AG04450 (cell line): Measurements from ENCODE around the gene SLC35G6. TPM values are rescaled to one million over a fixed set of nuclear protein-coding genes. Genes with fewer than 3 reads are reported as not detected.

Source experiments
- CTCF ChIA-PET: fragments of 300-600, 350-600 bp; formaldehyde crosslinking; extraction: SDS; loops from one replicate; lab custom pipeline; 2022; ENCODE audit warnings: antibody characterized with exemption, inconsistent platforms; lab: Charles Lee
- POLR2A ChIA-PET: fragments of 350-600 bp; formaldehyde crosslinking; extraction: SDS; loops from one replicate; lab custom pipeline; 2021; ENCODE audit warnings: antibody characterized with exemption, inconsistent platforms; lab: Yijun Ruan, JAX
- DNase-seq: peaks from one replicate; pipeline ENCODE4 v3.0.0-alpha.2; 2011; ENCODE audit warnings: low read depth, low spot score
- H3K27ac ChIP-seq: one replicate; pipeline ENCODE4 v1.5.1; 2012; ENCODE audit warnings: low read depth, low read length, control low read depth
- H3K27me3 ChIP-seq: one replicate; pipeline ENCODE4 v1.6.0; 2012; ENCODE audit warnings: low read length; ENCODE audit not compliant: control insufficient read depth, insufficient read depth
- H3K4me3 ChIP-seq: 2 replicates; pipeline ENCODE4 v1.5.1; 2011; ENCODE audit warnings: mild to moderate bottlenecking, low read depth, low read length, control low read depth
- H3K9me3 ChIP-seq: 2 replicates; pipeline ENCODE4 v1.5.1; 2012; ENCODE audit warnings: low read length; ENCODE audit not compliant: control insufficient read depth, insufficient read depth
- CTCF ChIP-seq: IDR thresholded peaks from 2 replicates; pipeline ENCODE4 v1.5.1; 2011; ENCODE audit warnings: low read depth, low read length, control low read depth, inconsistent platforms
- polyA plus RNA-seq: library from polyadenylated mRNA; depleted of rRNA; stranded (reverse); fragments of >200 nt; gene quantifications from 2 replicates; pipeline ENCODE4 v1.2.3, GENCODE V29; 2011

Gene SLC35G6
- polyA plus RNA-seq, 1 experiment = not detected

- ChIA-PET POLR2A (no interaction called here), CTCF (interaction anchor here (1.5 kb wide), 1 partner anchor 63 kb away, joined by 5 read pairs; no protein-coding TSS in a partner anchor)
- Histone ChIP-seq H3K27ac (no peak overlapping the region), H3K4me3 (no peak overlapping the region), H3K9me3 (no peaks in the 10 kb centered on the region; the same call in 1 of the 2 replicates), H3K27me3 (no peaks in the 10 kb centered on the region)
- TF ChIP-seq CTCF = no peak
- no peak for DNase-seq
Observed at GRCh38 chr17:7497228-7497627, 16.0 kb downstream of the SLC35G6 start.

GRCh38 chr17:7497636-7498035 lies 16.4 kb downstream of the SLC35G6 start:
- H3K27ac ChIP-seq = no peak overlapping the region
- CTCF ChIA-PET = interaction anchor here (0.7 to 1.5 kb wide), 2 partner anchors 10 to 63 kb away, joined by 3 to 5 read pairs; no protein-coding TSS in a partner anchor
- H3K27me3 ChIP-seq = no peaks in the 10 kb centered on the region
- DNase-seq = no peak
- POLR2A ChIA-PET = interaction anchor here (0.7 kb wide), 1 partner anchor 74 kb away, joined by 3 read pairs; no protein-coding TSS in a partner anchor
- H3K4me3 ChIP-seq = no peak overlapping the region
- TF ChIP-seq CTCF = no peak
- H3K9me3 ChIP-seq = no peaks in the 10 kb centered on the region; the same call in 1 of the 2 replicates

GRCh38 chr17:7499161-7499560 lies 17.9 kb downstream of the SLC35G6 start:
- no peak for DNase-seq
- CTCF ChIA-PET = no interaction called here

GRCh38 chr17:7501729-7502128 lies 20.5 kb downstream of the SLC35G6 start:
- Histone ChIP-seq H3K27ac (no peak overlapping the region), H3K9me3 (no peaks in the 10 kb centered on the region; the same call in 1 of the 2 replicates), H3K4me3 (no peak overlapping the region), H3K27me3 (no peaks in the 10 kb centered on the region)
- CTCF ChIA-PET = interaction anchor here (1.0 to 3.2 kb wide), 3 partner anchors 13 to 98 kb away, joined by 3 to 13 read pairs (median 8); partner anchors contain the start of gene TMEM256
- POLR2A ChIA-PET = interaction anchor here (0.5 kb wide), 1 partner anchor 29 kb away, joined by 6 read pairs; no protein-coding TSS in a partner anchor
- DNase-seq = no peak
- TF ChIP-seq CTCF = no peak

More at GRCh38 chr17:7499161-7499560, 17.9 kb downstream of the SLC35G6 start:
- H3K9me3 ChIP-seq = no peaks in the 10 kb centered on the region; the same call in 1 of the 2 replicates
- POLR2A ChIA-PET = interaction anchor here (1.1 kb wide), 1 partner anchor 9 kb away, joined by 7 read pairs; no protein-coding TSS in a partner anchor
- no peak for TF ChIP-seq CTCF
- no peaks in the 10 kb centered on the region for H3K27me3 ChIP-seq
- no peak overlapping the region for H3K27ac ChIP-seq
- no peak overlapping the region for H3K4me3 ChIP-seq

GRCh38 chr17:7502171-7502847 lies 21.1 kb downstream of the SLC35G6 start:
- Histone ChIP-seq H3K27ac (no peak overlapping the region), H3K27me3 (no peaks in the 10 kb centered on the region), H3K4me3 (no peak overlapping the region), H3K9me3 (no peaks in the 10 kb centered on the region; the same call in 1 of the 2 replicates)
- DNase-seq = no peak
- CTCF ChIA-PET = interaction anchor here (1.0 to 3.2 kb wide), 3 partner anchors 12 to 99 kb away, joined by 3 to 13 read pairs (median 8); partner anchors contain the start of gene TMEM256
- no peak for TF ChIP-seq CTCF
- POLR2A ChIA-PET = interaction anchor here (0.5 kb wide), 1 partner anchor 28 kb away, joined by 6 read pairs; no protein-coding TSS in a partner anchor
